HepG2 (cell line): ENCODE measurements around the gene ZNF22. TPM values are rescaled to one million over a fixed set of nuclear protein-coding genes. Genes with fewer than 3 reads are reported as not detected.
A peak's percentile ranks its signal among the peaks of the same experiment; 100 is the strongest.

Source experiments
- CBX2 ChIP-seq, 2 experiments: fragments of 200-600 bp in 1 of 2; sonication (generic); formaldehyde crosslinking in 1 of 2; IDR thresholded peaks; 2 replicates each; pipeline versions ENCODE4 v1.7.0 to v1.8.1; 2018 to 2022; ENCODE audit warnings: low read depth in 2 of 2, low read length in 1 of 2, mild to moderate bottlenecking in 1 of 2, missing genetic modification reagents in 1 of 2
- DBP ChIP-seq: sonication (generic); formaldehyde crosslinking; IDR thresholded peaks from 2 replicates; pipeline ENCODE4 v1.4.0; 2020; ENCODE audit warnings: missing genetic modification reagents; ENCODE audit errors: not compliant biosample characterization
- GMEB1 ChIP-seq: sonication (generic); formaldehyde crosslinking; IDR thresholded peaks from 2 replicates; pipeline ENCODE4 v1.5.1; 2020; ENCODE audit warnings: missing genetic modification reagents, mild to moderate bottlenecking, borderline replicate concordance
- HINFP ChIP-seq: sonication (generic); formaldehyde crosslinking; IDR thresholded peaks from 2 replicates; pipeline ENCODE4 v1.4.0; 2020; ENCODE audit warnings: low read depth, mild to moderate bottlenecking, missing genetic modification reagents
- HIVEP1 ChIP-seq: sonication (generic); formaldehyde crosslinking; IDR thresholded peaks from 2 replicates; pipeline ENCODE4 v1.4.0; 2020; ENCODE audit warnings: mild to moderate bottlenecking, missing genetic modification reagents
- HMG20B ChIP-seq: conservative IDR thresholded peaks from 2 replicates; pipeline ENCODE4 v1.6.1; 2016; ENCODE audit warnings: missing genetic modification reagents, missing compliant biosample characterization
- PAF1 ChIP-seq: IDR thresholded peaks from 2 replicates; pipeline ENCODE4 v1.6.1; 2016; ENCODE audit warnings: missing genetic modification reagents, missing compliant biosample characterization
- SUZ12 ChIP-seq: fragments of 150-350 bp; IDR thresholded peaks from 2 replicates; pipeline ENCODE4 v1.6.1; 2014; ENCODE audit warnings: low read depth, low read length
- TAF15 ChIP-seq: fragments of 200-400 bp; formaldehyde crosslinking; IDR thresholded peaks from one replicate; pipeline ENCODE4 v1.6.1; 2018; ENCODE audit warnings: mild to moderate bottlenecking, low read depth, low read length; ENCODE audit not compliant: poor library complexity, severe bottlenecking
- ZFP41 ChIP-seq: sonication (generic); formaldehyde crosslinking; IDR thresholded peaks from 2 replicates; pipeline ENCODE4 v1.4.0; 2020; ENCODE audit warnings: mild to moderate bottlenecking, missing genetic modification reagents, borderline replicate concordance
- ZNF513 ChIP-seq: sonication (generic); formaldehyde crosslinking; conservative IDR thresholded peaks from 2 replicates; pipeline ENCODE4 v1.5.0; 2020; ENCODE audit warnings: missing genetic modification reagents
- ZNF543 ChIP-seq: sonication (generic); formaldehyde crosslinking; IDR thresholded peaks from 2 replicates; pipeline ENCODE4 v1.4.0; 2020; ENCODE audit warnings: mild to moderate bottlenecking, missing genetic modification reagents
- ZNF703 ChIP-seq: sonication (generic); formaldehyde crosslinking; IDR thresholded peaks from 2 replicates; pipeline ENCODE4 v1.5.1; 2020; ENCODE audit warnings: missing genetic modification reagents, mild to moderate bottlenecking, moderate library complexity, borderline replicate concordance
- ZNF792 ChIP-seq: IDR thresholded peaks from 2 replicates; pipeline ENCODE4 v1.6.1; 2016
- ZSCAN9 ChIP-seq: IDR thresholded peaks from 2 replicates; pipeline ENCODE4 v1.6.1; 2016; ENCODE audit warnings: borderline replicate concordance
- polyA plus RNA-seq, 8 experiments: library from polyadenylated mRNA; depleted of rRNA in 3 of 8; stranded (reverse) in 7 of 8; unstranded in 1 of 8; fragments of >200 nt; fragmentation: Illumina TruSeq in 4 of 8; extraction: Trizol in 4 of 8; gene quantifications; 2 replicates each; pipeline versions ENCODE4 v1.2.1 to v1.2.3, GENCODE V29; 2011 to 2016; ENCODE audit warnings: low read depth in 4 of 8, missing spikeins in 1 of 8, mixed read lengths in 1 of 8; ENCODE audit not compliant: insufficient read depth in 1 of 8
- total RNA-seq, 5 experiments: library from RNA; depleted of rRNA; stranded (reverse); fragments of >200 nt; fragmentation: Illumina TruSeq; extraction: Trizol; gene quantifications; 2 replicates each; pipeline ENCODE4 v1.2.3, GENCODE V29; 2016; ENCODE audit warnings: low read depth in 1 of 5
- TF ChIP-seq, protein P1 (sequence below): IDR thresholded peaks from 2 replicates; pipeline ENCODE4 v1.6.1; 2016
- TF ChIP-seq, protein P2 (sequence below): sonication (generic); formaldehyde crosslinking; IDR thresholded peaks from 2 replicates; pipeline ENCODE4 v1.8.0; 2023; ENCODE audit warnings: mild to moderate bottlenecking, missing genetic modification reagents
- TF ChIP-seq, protein P3 (sequence below): sonication (generic); formaldehyde crosslinking; conservative IDR thresholded peaks from 2 replicates; pipeline ENCODE4 v1.4.0; 2020; ENCODE audit warnings: missing genetic modification reagents

Gene ZNF22
- total and polyA plus RNA-seq, 2 of the 13 experiments (the other 11 are each of a cell fraction or from before 2014, with no cell fraction given) = 0.40 to 1.3 TPM

DNA sequence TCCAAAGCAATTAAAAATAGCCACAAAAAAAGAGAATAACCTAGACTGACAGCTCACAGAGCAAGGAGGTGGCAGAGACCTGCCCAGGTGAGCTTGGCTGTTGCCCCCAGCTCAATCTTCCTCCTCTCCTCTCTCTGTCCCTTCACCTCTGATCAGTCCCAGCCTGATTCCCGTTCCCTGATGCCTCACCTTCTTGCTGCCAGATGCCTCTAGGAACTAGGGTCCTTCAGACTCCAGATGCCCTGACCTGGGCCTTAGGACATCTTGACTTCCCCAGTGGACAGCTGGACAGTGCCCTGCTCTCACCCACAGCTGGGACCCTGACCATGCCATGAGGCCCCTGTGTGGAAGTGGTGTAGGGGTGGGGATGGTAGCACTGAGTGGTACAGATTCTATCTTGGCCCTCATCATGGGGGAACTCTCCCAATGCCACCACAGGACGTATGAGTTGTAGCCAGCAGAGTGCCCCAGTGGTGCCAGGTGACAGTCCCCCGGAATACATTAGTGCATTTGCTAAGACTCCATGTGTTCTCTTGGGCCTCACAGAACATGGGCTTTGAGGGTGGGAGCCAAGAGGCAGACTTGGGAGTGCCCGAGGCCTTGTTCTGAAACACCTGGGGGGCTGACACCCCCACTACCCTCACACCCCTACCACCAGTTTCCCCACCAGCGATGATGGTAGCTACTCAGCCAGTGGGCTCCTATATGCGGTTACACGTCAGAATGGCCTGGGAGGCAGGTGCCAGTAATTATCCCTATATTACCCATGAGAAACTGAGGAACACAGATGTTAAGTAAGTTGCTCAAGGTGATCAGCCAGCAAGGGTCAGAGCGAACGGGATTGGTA is 24.1 kb upstream of the ZNF22 start (continued):
- TF ChIP-seq HINFP (CRISPR knock-in tag) (no peak), ZSCAN9 (peak; percentile 71; the same call in 1 of the 2 replicates), HMG20B (peak; percentile 21; the same call in 1 of the 2 replicates), TAF15 (no peak), ZNF543 (CRISPR knock-in tag) (no peak), ZNF792 (CRISPR knock-in tag) (no peak), SUZ12 (no peak), ZNF703 (CRISPR knock-in tag) (no peak), ZFP41 (CRISPR knock-in tag) (0 out of 2 replicates have a peak, but pooled peaks have one; percentile 51), PAF1 (peak; percentile 98), GMEB1 (no peak), HIVEP1 (CRISPR knock-in tag) (no peak; the same call in 1 of the 2 replicates), DBP (no peak), ZNF513 (CRISPR knock-in tag) (0 out of 2 replicates have a peak, but pooled peaks have one; percentile 31), CBX2 (IDR thresholded peaks at IDR 0.05; ENCODE audit: low read depth, low read length) (no peak), CBX2 (CRISPR knock-in tag; IDR thresholded peaks at IDR 0.05; ENCODE audit: low read depth) (no peak)
- TF ChIP-seq, protein P1, sequence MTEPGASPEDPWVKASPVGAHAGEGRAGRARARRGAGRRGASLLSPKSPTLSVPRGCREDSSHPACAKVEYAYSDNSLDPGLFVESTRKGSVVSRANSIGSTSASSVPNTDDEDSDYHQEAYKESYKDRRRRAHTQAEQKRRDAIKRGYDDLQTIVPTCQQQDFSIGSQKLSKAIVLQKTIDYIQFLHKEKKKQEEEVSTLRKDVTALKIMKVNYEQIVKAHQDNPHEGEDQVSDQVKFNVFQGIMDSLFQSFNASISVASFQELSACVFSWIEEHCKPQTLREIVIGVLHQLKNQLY (CRISPR knock-in tag) = 0 out of 2 replicates have a peak, but pooled peaks have one; percentile 26
- TF ChIP-seq, protein P2, sequence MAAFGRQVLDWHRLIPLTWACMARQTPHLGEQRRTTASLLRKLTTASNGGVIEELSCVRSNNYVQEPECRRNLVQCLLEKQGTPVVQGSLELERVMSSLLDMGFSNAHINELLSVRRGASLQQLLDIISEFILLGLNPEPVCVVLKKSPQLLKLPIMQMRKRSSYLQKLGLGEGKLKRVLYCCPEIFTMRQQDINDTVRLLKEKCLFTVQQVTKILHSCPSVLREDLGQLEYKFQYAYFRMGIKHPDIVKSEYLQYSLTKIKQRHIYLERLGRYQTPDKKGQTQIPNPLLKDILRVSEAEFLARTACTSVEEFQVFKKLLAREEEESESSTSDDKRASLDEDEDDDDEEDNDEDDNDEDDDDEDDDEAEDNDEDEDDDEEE (CRISPR knock-in tag) = 0 out of 2 replicates have a peak, but pooled peaks have one; percentile 42
- TF ChIP-seq, protein P3, sequence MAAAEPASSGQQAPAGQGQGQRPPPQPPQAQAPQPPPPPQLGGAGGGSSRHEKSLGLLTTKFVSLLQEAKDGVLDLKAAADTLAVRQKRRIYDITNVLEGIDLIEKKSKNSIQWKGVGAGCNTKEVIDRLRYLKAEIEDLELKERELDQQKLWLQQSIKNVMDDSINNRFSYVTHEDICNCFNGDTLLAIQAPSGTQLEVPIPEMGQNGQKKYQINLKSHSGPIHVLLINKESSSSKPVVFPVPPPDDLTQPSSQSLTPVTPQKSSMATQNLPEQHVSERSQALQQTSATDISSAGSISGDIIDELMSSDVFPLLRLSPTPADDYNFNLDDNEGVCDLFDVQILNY (CRISPR knock-in tag) = no peak
